Ascending aorta (tissue), 2 donors: ENCODE measurements around the gene LHX8. TPM values are rescaled to one million over a fixed set of nuclear protein-coding genes. Genes with fewer than 3 reads are reported as not detected.

Source experiments
- DNase-seq, 2 donors: peaks; one replicate each; pipeline ENCODE4 v3.0.0-alpha.2; 2019; ENCODE audit warnings: low spot score in 2 of 2
- H3K27ac ChIP-seq, 2 donors: fragments of 200-600 bp; sonication (generic); one replicate each; pipeline ENCODE4 v1.5.1; 2016 to 2017; ENCODE audit warnings: mild to moderate bottlenecking in 1 of 2
- H3K27me3 ChIP-seq: fragments of 200-600 bp; sonication (generic); one replicate; pipeline ENCODE4 v1.5.1; 2017
- H3K36me3 ChIP-seq, 2 donors: fragments of 200-600 bp; sonication (generic); one replicate each; pipeline ENCODE4 v1.5.1; 2016
- H3K4me1 ChIP-seq, 2 donors: fragments of 200-600 bp; sonication (generic); one replicate each; pipeline ENCODE4 v1.5.1; 2016 to 2017; ENCODE audit warnings: mild to moderate bottlenecking in 1 of 2
- H3K4me3 ChIP-seq, 2 donors: fragments of 200-600 bp; sonication (generic); one replicate each; pipeline ENCODE4 v1.5.1; 2016 to 2017; ENCODE audit warnings: mild to moderate bottlenecking in 1 of 2
- H3K9me3 ChIP-seq, 2 donors: fragments of 200-600 bp; sonication (generic); one replicate each; pipeline ENCODE4 v1.5.1; 2016
- CTCF ChIP-seq, 3 experiments: fragments of 200-600 bp in 2 of 3; fragments of 450-650 bp in 1 of 3; sonication (generic) in 2 of 3; IDR thresholded peaks; one replicate each; pipeline ENCODE4 v1.5.1; 2016 to 2019; ENCODE audit warnings: antibody characterized with exemption in 3 of 3, mild to moderate bottlenecking in 1 of 3, moderate library complexity in 1 of 3
- intact Hi-C: fragments of 100-400 bp; cut with DNase I; formaldehyde crosslinking; loops from one replicate; pipeline ENCODE4 v1.15.1; 2023
- total RNA-seq: library from RNA; depleted of rRNA; stranded (reverse); fragments of >200 nt; gene quantifications from one replicate; pipeline ENCODE4 v1.1.0, GENCODE V29; 2016

Gene LHX8
- total RNA-seq, 1 donor from 2014 or later, result not detected

DNA sequence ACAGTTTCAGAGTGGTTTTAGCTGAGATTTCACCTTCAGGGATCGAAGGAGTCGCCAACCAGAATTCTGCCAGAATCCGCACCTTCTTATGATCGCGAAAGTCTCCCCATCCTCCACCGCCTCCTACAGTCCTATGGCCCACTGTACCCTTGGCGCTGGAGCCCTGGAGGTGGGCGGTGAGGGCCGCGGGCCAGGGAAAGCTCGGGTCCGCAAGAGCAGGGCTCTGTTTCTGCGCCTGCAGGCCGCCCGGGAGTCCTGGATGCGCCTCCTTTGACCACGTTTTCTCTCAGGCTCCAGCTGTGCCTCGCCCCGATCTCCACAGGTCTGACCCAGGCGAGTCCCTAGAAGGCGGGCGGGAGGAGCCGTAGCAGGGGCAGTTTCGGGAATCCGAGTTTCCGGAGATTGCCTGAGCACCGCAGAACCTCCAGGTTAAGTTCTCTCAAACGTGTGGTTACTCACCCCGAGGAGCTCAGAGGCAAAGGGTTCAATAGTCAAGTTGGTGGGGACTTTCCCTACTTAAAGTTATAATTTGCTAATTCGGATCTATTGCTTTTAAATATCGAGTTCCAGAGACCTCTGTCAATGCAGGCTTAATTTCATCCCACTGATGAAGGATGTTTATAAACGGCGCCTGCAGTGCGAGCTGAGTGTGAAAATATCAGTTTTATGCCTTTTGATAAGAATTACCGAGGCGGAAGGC lies 3.2 kb upstream of the LHX8 start:
- H3K4me3 ChIP-seq, result no peak overlapping the region
- H3K9me3 ChIP-seq, result no peaks in the 10 kb centered on the region
- no peak overlapping the region for H3K27ac ChIP-seq
- no peak for TF ChIP-seq CTCF (IDR thresholded peaks at IDR 0.05)
- peaks cover 0 to 6% of the 10 kb centered on the region in 2 donors for H3K4me1 ChIP-seq
- H3K27me3 ChIP-seq, result peaks cover 35% of the 10 kb centered on the region
- intact Hi-C loops, result no loop called here
- no peaks in the 10 kb centered on the region for H3K36me3 ChIP-seq
- no peak for DNase-seq

- no peak for TF ChIP-seq CTCF (IDR thresholded peaks at IDR 0.05)
- no peaks in the 10 kb centered on the region for H3K36me3 ChIP-seq
- intact Hi-C loops, result no loop called here
- H3K27me3 ChIP-seq, result peaks cover 39% of the 10 kb centered on the region
- no peak for DNase-seq
- no peak overlapping the region for H3K27ac ChIP-seq
- peaks cover 6% of the 10 kb centered on the region in 2 donors for H3K4me1 ChIP-seq
- no peak overlapping the region for H3K4me3 ChIP-seq
- H3K9me3 ChIP-seq, result no peaks in the 10 kb centered on the region
Measured at GRCh38 chr1:75131565-75132241, 2.5 kb upstream of the LHX8 start.

DNA sequence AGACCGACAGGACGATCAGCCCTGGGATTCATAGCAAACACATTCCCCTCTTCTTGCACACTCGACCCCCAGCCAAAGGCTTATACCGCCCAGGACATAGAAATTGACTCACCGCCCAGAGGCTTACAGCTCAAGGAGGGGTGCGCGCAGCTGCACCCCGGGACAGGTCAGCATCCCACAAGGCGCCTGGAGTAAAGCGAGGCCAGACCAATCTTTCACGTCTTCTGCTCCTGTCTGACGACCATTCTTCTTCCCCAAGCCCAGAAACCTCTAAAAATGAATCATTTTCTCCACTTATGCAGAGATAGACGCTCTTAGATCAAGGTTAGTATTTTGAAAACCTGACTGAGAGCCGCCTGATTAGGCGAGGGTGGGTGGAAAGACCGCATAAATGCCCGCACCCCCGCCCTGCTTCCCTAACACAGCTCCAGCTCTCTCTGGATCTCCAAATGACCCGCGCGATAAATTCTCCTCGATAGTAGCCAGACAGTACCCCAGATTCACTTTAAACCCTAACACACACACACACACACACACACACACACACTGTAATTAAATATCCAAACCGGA lies 1.9 kb upstream of the LHX8 start:
- no peak for TF ChIP-seq CTCF (IDR thresholded peaks at IDR 0.05)
- Histone ChIP-seq H3K4me3 (no peak overlapping the region), H3K36me3 (no peaks in the 10 kb centered on the region), H3K4me1 (peaks cover 6% of the 10 kb centered on the region in 2 donors), H3K27me3 (peaks cover 41% of the 10 kb centered on the region), H3K9me3 (no peaks in the 10 kb centered on the region), H3K27ac (no peak overlapping the region)
- intact Hi-C loops, result no loop called here
- DNase-seq, result no peak

DNA sequence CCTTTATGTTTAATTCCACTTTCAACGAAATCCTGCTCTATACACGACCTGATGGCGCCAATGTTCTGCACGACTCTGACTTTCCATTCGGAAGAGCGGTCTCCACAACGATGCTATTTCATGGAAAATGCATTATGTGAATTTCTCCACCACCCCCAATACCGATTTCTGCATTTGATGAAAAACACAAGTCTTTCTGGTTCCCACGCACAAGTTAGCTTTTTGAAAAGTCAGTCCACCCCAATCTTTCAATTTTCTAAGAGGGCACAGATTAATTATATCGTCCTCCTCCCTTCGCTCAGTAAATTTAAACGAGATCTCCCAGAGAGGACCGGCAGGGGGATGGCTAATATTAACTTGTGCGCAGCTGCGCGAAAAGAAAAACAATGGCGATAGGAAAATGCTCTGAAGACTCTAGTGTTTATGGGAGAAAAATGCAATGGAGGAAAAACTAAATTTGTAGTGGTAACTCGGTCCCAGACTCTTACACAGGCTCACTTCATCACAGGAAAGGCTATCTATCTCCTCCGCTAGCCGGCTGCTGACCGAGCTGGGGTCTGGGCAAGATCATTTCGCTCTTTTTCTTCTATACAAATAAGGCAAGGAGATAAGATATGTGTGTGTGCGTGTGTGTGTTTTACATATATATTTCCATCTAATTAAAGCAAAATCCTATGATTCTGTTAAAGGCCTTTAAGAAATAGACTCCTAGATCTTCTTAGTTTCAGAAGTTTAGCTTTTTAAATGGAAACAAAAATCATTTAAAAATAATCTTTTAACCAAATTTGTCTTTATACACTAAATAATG lies 1.2 kb upstream of the LHX8 start:
- peaks cover 6% of the 10 kb centered on the region in 2 donors for H3K4me1 ChIP-seq
- H3K9me3 ChIP-seq, result no peaks in the 10 kb centered on the region
- H3K27ac ChIP-seq, result no peak overlapping the region
- H3K36me3 ChIP-seq, result no peaks in the 10 kb centered on the region
- DNase-seq, result no peak
- TF ChIP-seq CTCF (IDR thresholded peaks at IDR 0.05), result no peak
- no peak overlapping the region for H3K4me3 ChIP-seq
- intact Hi-C loops, result no loop called here
- peaks cover 41% of the 10 kb centered on the region for H3K27me3 ChIP-seq

GRCh38 chr1:75134647-75135572 lies 722 bp downstream of the LHX8 start:
- Histone ChIP-seq H3K36me3 (no peaks in the 10 kb centered on the region), H3K9me3 (no peaks in the 10 kb centered on the region), H3K27ac (no peak overlapping the region), H3K27me3 (peaks cover 37% of the 10 kb centered on the region), H3K4me1 (peaks cover 6% of the 10 kb centered on the region in 2 donors), H3K4me3 (peak overlapping the region; percentile 42 to 52)
- DNase-seq, result no peak
- no peak for TF ChIP-seq CTCF (IDR thresholded peaks at IDR 0.05)
- intact Hi-C loops, result no loop called here
